B cell (primary cell): ENCODE results near the gene TAF1A. TPM values are rescaled to one million over a fixed set of nuclear protein-coding genes. Genes with fewer than 3 reads are reported as not detected.

Experiments used
- ATAC-seq: fragments of 200-7000 bp; cut with Tn5 transposase; one replicate; pipeline ENCODE4 v1.10.0; 2021; ENCODE audit warnings: low read depth, mild to moderate bottlenecking, moderate number of reproducible peaks, moderate library complexity
- CTCF ChIA-PET: fragments of 350-600 bp; sonication (Branson Sonifier 250); formaldehyde crosslinking; loops from one replicate; lab custom pipeline; 2021; ENCODE audit warnings: antibody characterized with exemption, inconsistent platforms; lab: Charles Lee
- POLR2A ChIA-PET: fragments of 350-600 bp; sonication (Branson Sonifier 250); formaldehyde crosslinking; loops from one replicate; lab custom pipeline; 2021; ENCODE audit warnings: antibody characterized with exemption; lab: Charles Lee
- DNase-seq: peaks from one replicate; pipeline ENCODE4 v3.0.0; 2013
- H2AFZ ChIP-seq: 2 replicates; pipeline ENCODE4 v1.6.1; 2012; ENCODE audit warnings: mild to moderate bottlenecking, low read depth, low read length; ENCODE audit not compliant: insufficient read depth, poor library complexity, severe bottlenecking
- H3K27ac ChIP-seq, 2 donors: 1 replicate in 1 of 2; 2 replicates in 1 of 2; pipeline ENCODE4 v1.5.1; 2012 to 2013; ENCODE audit warnings: low read length in 2 of 2, mild to moderate bottlenecking in 2 of 2, moderate library complexity in 1 of 2
- H3K27me3 ChIP-seq, 4 experiments: fragments of 200-600 bp in 1 of 4; sonication (generic) in 1 of 4; replicated peaks in 1 of 4; 1 replicate in 2 of 4; 2 replicates in 2 of 4; pipeline versions ENCODE4 v1.6.1 to v1.7.0; 2013 to 2016; ENCODE audit warnings: low read length in 3 of 4, mild to moderate bottlenecking in 2 of 4, mixed read lengths in 1 of 4, moderate library complexity in 1 of 4; ENCODE audit not compliant: insufficient read depth in 4 of 4, control insufficient read depth in 3 of 4; ENCODE audit errors: control extremely low read depth in 1 of 4
- H3K36me3 ChIP-seq, 2 experiments: replicated peaks in 1 of 2; 1 replicate in 1 of 2; 2 replicates in 1 of 2; pipeline versions ENCODE4 v1.6.1 to v1.7.1; 2013; ENCODE audit warnings: low read length in 1 of 2; ENCODE audit not compliant: insufficient read depth in 2 of 2, control insufficient read depth in 1 of 2; ENCODE audit errors: control extremely low read depth in 1 of 2, extremely low read depth in 1 of 2
- H3K4me1 ChIP-seq, 2 donors: fragments of 200-600 bp in 1 of 2; sonication (generic) in 1 of 2; 1 replicate in 1 of 2; 2 replicates in 1 of 2; pipeline versions ENCODE4 v1.5.1 to v1.6.1; 2013 to 2017; ENCODE audit warnings: low read length in 2 of 2; ENCODE audit not compliant: control insufficient read depth in 2 of 2, insufficient read depth in 2 of 2
- H3K4me2 ChIP-seq: replicated peaks from 2 replicates; pipeline ENCODE3; 2012; ENCODE audit warnings: mild to moderate bottlenecking, low read depth, low read length; ENCODE audit not compliant: poor library complexity, severe bottlenecking
- H3K4me3 ChIP-seq, 5 experiments: fragments of 200-600 bp in 1 of 5; sonication (generic) in 1 of 5; 1 replicate in 3 of 5; 2 replicates in 2 of 5; pipeline versions ENCODE4 v1.5.1 to v1.7.0; 2011 to 2016; ENCODE audit warnings: low read length in 4 of 5, mild to moderate bottlenecking in 4 of 5, low read depth in 2 of 5, control low read depth in 1 of 5, moderate library complexity in 1 of 5; ENCODE audit not compliant: insufficient read depth in 1 of 5; ENCODE audit errors: control extremely low read depth in 1 of 5, extremely low read depth in 1 of 5
- H3K79me2 ChIP-seq: fragments of 200-600 bp; sonication (generic); one replicate; pipeline ENCODE4 v1.6.0; 2016; ENCODE audit warnings: low read length; ENCODE audit not compliant: control insufficient read depth, insufficient read depth
- H3K9ac ChIP-seq: fragments of 200-600 bp; sonication (generic); 2 replicates; pipeline ENCODE4 v1.6.1; 2017; ENCODE audit warnings: mild to moderate bottlenecking, low read length, moderate library complexity
- H3K9me3 ChIP-seq, 3 donors: one replicate each; pipeline versions ENCODE4 v1.6.1 to v1.7.1; 2013; ENCODE audit warnings: low read length in 2 of 3; ENCODE audit not compliant: control insufficient read depth in 2 of 3, insufficient read depth in 1 of 3; ENCODE audit errors: control extremely low read depth in 1 of 3
- H4K20me1 ChIP-seq: 2 replicates; pipeline ENCODE4 v1.6.0; 2012; ENCODE audit warnings: mild to moderate bottlenecking, low read length; ENCODE audit not compliant: insufficient read depth, control insufficient read depth, poor library complexity, severe bottlenecking
- H3K27ac Mint-ChIP-seq: one replicate; pipeline ENCODE4 v1.8.0; 2021; ENCODE audit warnings: mixed read lengths
- H3K27me3 Mint-ChIP-seq: one replicate; pipeline ENCODE4 v1.8.0; 2021; ENCODE audit warnings: mixed read lengths
- H3K4me1 Mint-ChIP-seq: one replicate; pipeline ENCODE4 v1.8.0; 2021; ENCODE audit warnings: mixed read lengths
- H3K4me3 Mint-ChIP-seq: one replicate; pipeline ENCODE4 v1.8.0; 2021; ENCODE audit warnings: mixed read lengths
- H3K9me3 Mint-ChIP-seq: one replicate; pipeline ENCODE4 v1.8.0; 2022; ENCODE audit warnings: mixed read lengths; ENCODE audit not compliant: insufficient read depth
- EZH2 ChIP-seq: IDR thresholded peaks from 2 replicates; pipeline ENCODE4 v1.6.1; 2012; ENCODE audit warnings: borderline replicate concordance, low read depth, mild to moderate bottlenecking, moderate library complexity, low read length; ENCODE audit not compliant: insufficient read depth, poor library complexity, severe bottlenecking
- WGBS: methylation state at CpG from one replicate; pipeline ENCODE4 v1.1.5; 2013; ENCODE audit warnings: missing lambda C conversion rate; ENCODE audit not compliant: insufficient coverage; 5-methylcytosine and 5-hydroxymethylcytosine counted together
- intact Hi-C: fragments of 100-400 bp; cut with micrococcal nuclease; formaldehyde crosslinking; loops from one replicate; pipeline ENCODE4 v1.10.0; 2022
- polyA plus RNA-seq: library from polyadenylated mRNA; depleted of rRNA; stranded (reverse); fragments of >200 nt; gene quantifications from 2 replicates; pipeline ENCODE4 v1.2.3, GENCODE V29; 2012
- total RNA-seq, 2 donors: library from RNA; stranded (reverse); fragments of 120-200 nt in 1 of 2; gene quantifications; 1 replicate in 1 of 2; 2 replicates in 1 of 2; pipeline versions ENCODE4 v1.2.3 to v1.2.4, GENCODE V29; 2013 to 2022
- TF ChIP-seq, protein P1 (sequence below): fragments of 200-600 bp; IDR thresholded peaks from one replicate; pipeline ENCODE4 v1.8.0; 2022; ENCODE audit warnings: antibody characterized with exemption, mild to moderate bottlenecking

Gene TAF1A
- total and polyA plus RNA-seq, 2 donors (not counting 1 experiment from before 2014, with no cell fraction given), result 12.7 to 23.7 TPM

DNA sequence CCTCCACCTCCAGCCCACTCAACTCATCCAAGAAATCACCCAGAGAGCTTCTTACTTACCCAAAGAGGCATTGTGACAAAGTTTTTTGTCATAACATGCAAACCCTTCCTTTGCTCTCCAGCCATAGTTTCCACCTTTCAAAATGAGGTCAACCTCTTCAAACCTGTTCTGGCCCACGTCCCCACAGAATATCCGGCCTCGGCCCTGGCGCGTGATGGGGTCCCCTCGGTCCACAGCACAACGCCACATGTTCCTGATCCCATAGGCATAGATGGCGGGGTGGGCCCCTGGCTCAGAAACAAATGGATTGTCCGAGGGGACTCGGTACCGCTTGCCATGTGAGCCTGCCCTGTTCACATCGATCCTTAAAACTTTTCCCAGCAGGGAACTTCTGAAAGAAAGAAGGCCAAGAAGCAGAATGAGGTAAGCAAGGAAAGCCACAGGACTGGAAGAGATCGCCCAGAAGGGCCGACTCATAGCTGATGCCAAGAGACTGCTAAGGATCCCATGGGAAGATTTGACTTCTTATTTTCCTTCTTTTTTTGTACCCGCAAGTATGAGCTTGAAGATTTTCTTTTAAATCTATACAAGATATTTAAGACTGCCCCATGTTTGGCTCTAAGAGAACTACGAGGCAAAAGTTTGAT lies 49.7 kb downstream of the TAF1A start:
- H3K27me3 Mint-ChIP-seq, result peaks cover 15% of the 10 kb centered on the region
- DNase-seq (no peak), ATAC-seq (no peak)
- Histone ChIP-seq H3K36me3 (no peaks in the 10 kb centered on the region), H3K79me2 (no peaks in the 10 kb centered on the region), H3K4me3 (no peak overlapping the region), H3K9me3 (no peaks in the 10 kb centered on the region), H3K4me1 (no peaks in the 10 kb centered on the region), H4K20me1 (no peaks in the 10 kb centered on the region), H3K27me3 (peaks cover 0 to 3% (median 3%) of the 10 kb centered on the region in 4 experiments), H3K27ac (no peak overlapping the region), H3K4me2 (no peak overlapping the region), H3K9ac (no peak overlapping the region), H2AFZ (no peak overlapping the region)
- POLR2A ChIA-PET, result no interaction called here
- H3K4me3 Mint-ChIP-seq, result no peak overlapping the region
- intact Hi-C loops, result no loop called here
- 97% methylated on average over 14 of the region's 16 CpGs for WGBS
- H3K27ac Mint-ChIP-seq, result no peak overlapping the region
- H3K9me3 Mint-ChIP-seq, result no peaks in the 10 kb centered on the region
- CTCF ChIA-PET, result no interaction called here
- no peak for TF ChIP-seq EZH2
- TF ChIP-seq, protein P1, sequence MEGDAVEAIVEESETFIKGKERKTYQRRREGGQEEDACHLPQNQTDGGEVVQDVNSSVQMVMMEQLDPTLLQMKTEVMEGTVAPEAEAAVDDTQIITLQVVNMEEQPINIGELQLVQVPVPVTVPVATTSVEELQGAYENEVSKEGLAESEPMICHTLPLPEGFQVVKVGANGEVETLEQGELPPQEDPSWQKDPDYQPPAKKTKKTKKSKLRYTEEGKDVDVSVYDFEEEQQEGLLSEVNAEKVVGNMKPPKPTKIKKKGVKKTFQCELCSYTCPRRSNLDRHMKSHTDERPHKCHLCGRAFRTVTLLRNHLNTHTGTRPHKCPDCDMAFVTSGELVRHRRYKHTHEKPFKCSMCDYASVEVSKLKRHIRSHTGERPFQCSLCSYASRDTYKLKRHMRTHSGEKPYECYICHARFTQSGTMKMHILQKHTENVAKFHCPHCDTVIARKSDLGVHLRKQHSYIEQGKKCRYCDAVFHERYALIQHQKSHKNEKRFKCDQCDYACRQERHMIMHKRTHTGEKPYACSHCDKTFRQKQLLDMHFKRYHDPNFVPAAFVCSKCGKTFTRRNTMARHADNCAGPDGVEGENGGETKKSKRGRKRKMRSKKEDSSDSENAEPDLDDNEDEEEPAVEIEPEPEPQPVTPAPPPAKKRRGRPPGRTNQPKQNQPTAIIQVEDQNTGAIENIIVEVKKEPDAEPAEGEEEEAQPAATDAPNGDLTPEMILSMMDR, result no peak
- H3K4me1 Mint-ChIP-seq, result no peaks in the 10 kb centered on the region

DNA sequence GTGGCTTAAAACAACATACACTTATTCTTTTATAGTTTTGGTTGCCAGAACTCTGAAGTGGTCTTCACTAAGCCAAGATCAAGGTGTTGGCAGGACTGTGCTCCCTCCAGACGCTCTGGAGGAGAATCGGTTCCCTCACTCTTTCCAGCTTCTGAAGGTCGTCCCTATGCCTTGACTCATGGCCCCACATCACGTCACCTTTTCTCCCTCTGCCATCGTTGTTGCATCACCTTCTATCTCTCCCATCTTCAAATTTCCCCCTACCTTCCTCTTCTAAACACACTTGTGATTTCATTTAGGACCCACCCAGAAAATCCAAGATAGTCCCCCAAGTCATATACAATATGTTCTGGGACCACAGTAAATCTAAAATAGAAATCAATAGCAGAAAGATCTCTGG lies 54.3 kb downstream of the TAF1A start:
- CTCF ChIA-PET, result no interaction called here

More for the DNA sequence above, 54.3 kb downstream of the TAF1A start:
- Mint-ChIP-seq H3K27me3 (peaks cover under 1% of the 10 kb centered on the region), H3K4me1 (no peaks in the 10 kb centered on the region), H3K4me3 (no peak overlapping the region), H3K27ac (no peak overlapping the region), H3K9me3 (no peaks in the 10 kb centered on the region)
- TF ChIP-seq, protein P1, result no peak
- no peak for TF ChIP-seq EZH2
- Histone ChIP-seq H3K4me3 (no peak overlapping the region), H2AFZ (no peak overlapping the region), H3K9me3 (no peaks in the 10 kb centered on the region), H3K4me1 (no peaks in the 10 kb centered on the region), H3K9ac (no peak overlapping the region), H3K79me2 (no peaks in the 10 kb centered on the region), H3K27ac (no peak overlapping the region), H4K20me1 (no peaks in the 10 kb centered on the region), H3K36me3 (no peaks in the 10 kb centered on the region), H3K4me2 (no peak overlapping the region), H3K27me3 (no peaks in the 10 kb centered on the region)
- intact Hi-C loops, result no loop called here
- DNase-seq, result no peak
- no peak for ATAC-seq
- 93% methylated on average over 5 of the region's 5 CpGs for WGBS
- POLR2A ChIA-PET, result no interaction called here
